Measurements from ENCODE around the gene SLBP.

The SLBP gene

GRCh38 chr4:1717129-1718094 lies 5.3 kb upstream of the SLBP start:
- no peak for DNase-seq (ENCODE audit: low read depth)
- H3K4me3 ChIP-seq (replicated peaks; ENCODE audit: low read depth, low read length): no peak overlapping the region
- TF ChIP-seq CTCF (IDR thresholded peaks at IDR 0.05; ENCODE audit: low read length, missing control alignments): no peak

- H3K4me3 ChIP-seq (replicated peaks; ENCODE audit: low read depth, low read length): no peak overlapping the region
- TF ChIP-seq CTCF (IDR thresholded peaks at IDR 0.05; ENCODE audit: low read length, missing control alignments): no peak
- no peak for DNase-seq (ENCODE audit: low read depth)
Measured at GRCh38 chr4:1716065-1716945, 4.2 kb upstream of the SLBP start.

- TF ChIP-seq CTCF (IDR thresholded peaks at IDR 0.05; ENCODE audit: low read length, missing control alignments): no peak
- no peak overlapping the region for H3K4me3 ChIP-seq (replicated peaks; ENCODE audit: low read depth, low read length)
- no peak for DNase-seq (ENCODE audit: low read depth)
Measured at GRCh38 chr4:1715002-1715758, 3.1 kb upstream of the SLBP start.

- no peak for TF ChIP-seq CTCF (IDR thresholded peaks at IDR 0.05; ENCODE audit: low read length, missing control alignments)
- no peak for DNase-seq (ENCODE audit: low read depth)
- no peak overlapping the region for H3K4me3 ChIP-seq (replicated peaks; ENCODE audit: low read depth, low read length)
Measured at GRCh38 chr4:1714303-1715001, 2.3 kb upstream of the SLBP start.

- TF ChIP-seq CTCF (IDR thresholded peaks at IDR 0.05; ENCODE audit: low read length, missing control alignments): no peak
- H3K4me3 ChIP-seq (replicated peaks; ENCODE audit: low read depth, low read length): peak overlapping the region; percentile 74
- no peak for DNase-seq (ENCODE audit: low read depth)
Measured at GRCh38 chr4:1713003-1713851, 1.1 kb upstream of the SLBP start.

Data from fibroblast of pulmonary artery (primary cell).